ENCODE data around the gene MIS18BP1.
"Not testable (repeated sequence)": the region's sequence is repeated elsewhere in the genome, so short reads cannot be mapped to it uniquely, and the experiment has no call there.

MIS18BP1 gene

DNA sequence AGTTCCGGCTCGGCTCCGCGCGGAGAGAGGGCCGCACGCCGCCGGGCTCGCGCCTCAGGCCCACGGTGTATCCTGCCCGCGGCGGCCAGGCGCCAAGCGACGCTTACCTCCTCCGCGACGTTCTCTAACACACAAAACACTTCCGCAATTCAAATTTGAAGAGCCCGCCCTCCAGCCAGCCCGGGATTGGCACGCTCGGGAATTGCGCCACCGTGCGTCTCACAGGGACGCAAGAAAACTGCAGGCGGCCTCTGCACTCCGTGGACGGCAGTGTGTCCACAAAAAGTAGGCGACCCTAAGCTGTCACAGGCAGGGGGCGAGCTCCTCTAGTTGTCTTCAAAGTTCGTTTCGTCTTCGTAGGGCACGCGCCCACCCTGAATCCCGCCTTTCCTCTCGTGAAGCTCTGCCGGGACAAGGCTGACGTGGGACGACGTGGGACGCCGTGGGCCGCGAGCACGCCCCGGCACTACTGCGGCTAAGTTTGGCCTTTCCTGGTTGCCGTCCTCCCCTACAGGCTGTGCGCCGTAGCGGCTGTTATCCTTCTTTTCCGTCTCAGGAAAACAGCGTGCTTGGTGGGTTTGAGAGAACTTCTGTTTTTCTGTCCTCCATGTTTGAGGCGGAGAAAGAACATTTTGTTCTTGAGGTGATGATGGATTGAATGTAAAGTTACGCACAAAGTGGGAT is at the start of gene MIS18BP1:
TSS of gene MIS18BP1 (minus strand) at position 133 of the 684 bp plus-strand sequence. CDS start 5,916 bp downstream, outside the sequence.
- peak; percentile 92 for DNase-seq (ENCODE audit: low spot score)

DNA sequence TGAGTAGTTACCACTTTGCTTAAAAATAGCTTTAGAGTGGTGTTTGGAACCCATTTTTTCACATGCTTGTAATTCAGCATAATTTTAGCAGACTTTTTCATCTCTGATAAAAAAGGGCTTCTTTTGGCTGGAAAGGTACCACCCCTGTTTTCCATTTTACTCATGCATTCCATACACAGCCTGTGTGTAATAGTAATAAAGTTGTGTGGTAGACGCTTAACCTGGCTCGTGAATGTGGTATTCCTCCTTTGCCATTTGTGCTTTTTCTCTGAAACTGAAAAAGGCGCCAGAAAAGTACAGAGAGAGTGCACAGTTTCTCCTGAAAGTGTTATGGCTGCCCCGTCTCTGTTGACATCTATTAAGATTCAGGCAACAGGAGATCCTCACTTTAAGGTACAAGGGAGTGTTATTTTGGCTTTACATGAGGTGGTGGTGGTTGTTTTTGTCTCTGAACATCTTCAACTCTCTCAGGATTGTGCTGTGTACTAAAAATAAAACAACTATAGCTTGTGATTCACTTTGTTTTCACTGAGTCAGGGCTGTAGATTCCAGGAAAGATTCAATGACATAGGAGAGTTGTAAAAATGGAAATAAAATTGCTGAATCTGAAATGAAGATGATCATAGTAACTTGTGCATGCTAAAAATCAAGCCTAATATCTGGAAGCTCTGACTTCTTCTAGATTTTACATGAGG is 45.6 kb upstream of the MIS18BP1 start:
- DNase-seq (ENCODE audit: low spot score) = no peak

DNA sequence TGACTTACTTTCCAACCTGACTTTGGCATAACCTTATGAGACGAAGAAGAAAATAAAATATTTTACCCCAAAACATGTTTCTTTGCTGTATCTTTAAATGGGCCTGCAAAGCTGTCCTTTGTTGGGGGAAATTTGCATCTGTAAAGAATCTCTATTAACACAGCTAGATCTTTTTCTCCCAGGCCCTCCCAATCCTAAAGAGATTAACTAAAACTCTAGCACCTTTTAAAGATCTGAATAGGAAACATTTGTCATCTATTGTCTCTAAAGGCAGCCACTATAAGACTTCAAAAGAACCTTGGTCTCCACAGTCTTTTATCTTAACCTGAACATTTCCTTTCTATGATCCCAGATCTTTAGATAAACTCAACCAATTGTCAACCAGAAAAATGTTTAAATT is 41.8 kb upstream of the MIS18BP1 start:
- not testable (repeated sequence) for DNase-seq (ENCODE audit: low spot score)

DNA sequence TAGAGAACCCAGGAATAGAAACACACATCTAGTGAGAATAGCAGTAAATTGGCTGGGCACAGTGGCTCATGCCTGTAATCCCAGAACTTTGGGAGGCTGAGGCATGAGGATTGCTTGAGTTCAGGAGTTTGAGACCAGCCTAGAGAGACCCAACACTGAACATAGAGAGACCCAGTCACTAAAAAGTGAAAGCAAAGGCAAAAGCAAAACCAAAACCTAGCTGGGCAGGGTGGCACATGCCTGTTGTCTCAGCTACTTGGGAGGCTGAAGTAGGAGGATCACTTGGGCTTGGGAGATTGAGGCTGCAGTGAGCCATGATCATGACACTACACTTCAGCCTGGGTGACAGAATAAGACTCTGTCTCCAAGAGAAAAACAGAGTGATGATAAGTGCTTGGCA is 37.5 kb upstream of the MIS18BP1 start:
- no peak for DNase-seq (ENCODE audit: low spot score)

DNA sequence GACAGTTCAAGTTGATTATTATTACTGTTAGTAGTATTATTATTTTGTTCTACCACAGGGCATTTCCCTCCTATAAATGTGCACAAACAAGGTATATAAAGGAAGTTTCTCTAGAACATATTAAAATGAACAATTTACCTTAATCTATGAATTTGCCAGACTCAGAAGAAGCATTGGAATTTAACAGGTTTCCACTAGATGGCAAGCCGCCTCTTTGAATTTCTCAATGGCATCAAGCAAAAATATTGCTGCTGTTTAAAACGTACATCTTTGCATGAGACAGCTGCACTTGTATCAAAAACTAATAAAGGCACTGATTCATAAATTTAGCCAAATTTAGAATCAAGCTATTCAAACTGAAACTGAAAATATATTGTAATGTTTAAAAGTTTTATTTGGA is 34.6 kb upstream of the MIS18BP1 start:
- no peak for DNase-seq (ENCODE audit: low spot score)

DNA sequence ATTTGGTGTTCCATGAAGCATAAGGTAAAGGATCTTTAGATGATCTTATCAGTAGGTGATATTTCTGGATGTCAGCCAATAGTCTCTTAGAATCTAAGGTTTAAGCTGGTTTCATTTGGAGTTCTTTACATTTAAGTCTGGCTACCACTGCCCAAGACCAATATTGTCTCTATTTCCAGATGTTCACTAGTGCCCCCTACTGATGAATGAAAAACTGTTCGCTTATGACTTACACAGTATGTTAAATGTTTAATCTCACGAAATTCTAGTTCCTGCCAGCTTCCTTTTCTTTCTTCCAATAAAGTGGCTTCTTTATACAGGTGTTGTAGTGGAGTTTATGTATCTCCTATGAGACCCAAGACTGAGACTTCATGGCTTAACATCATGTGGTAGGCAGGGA is 31.8 kb upstream of the MIS18BP1 start:
- DNase-seq (ENCODE audit: low spot score) = no peak

DNA sequence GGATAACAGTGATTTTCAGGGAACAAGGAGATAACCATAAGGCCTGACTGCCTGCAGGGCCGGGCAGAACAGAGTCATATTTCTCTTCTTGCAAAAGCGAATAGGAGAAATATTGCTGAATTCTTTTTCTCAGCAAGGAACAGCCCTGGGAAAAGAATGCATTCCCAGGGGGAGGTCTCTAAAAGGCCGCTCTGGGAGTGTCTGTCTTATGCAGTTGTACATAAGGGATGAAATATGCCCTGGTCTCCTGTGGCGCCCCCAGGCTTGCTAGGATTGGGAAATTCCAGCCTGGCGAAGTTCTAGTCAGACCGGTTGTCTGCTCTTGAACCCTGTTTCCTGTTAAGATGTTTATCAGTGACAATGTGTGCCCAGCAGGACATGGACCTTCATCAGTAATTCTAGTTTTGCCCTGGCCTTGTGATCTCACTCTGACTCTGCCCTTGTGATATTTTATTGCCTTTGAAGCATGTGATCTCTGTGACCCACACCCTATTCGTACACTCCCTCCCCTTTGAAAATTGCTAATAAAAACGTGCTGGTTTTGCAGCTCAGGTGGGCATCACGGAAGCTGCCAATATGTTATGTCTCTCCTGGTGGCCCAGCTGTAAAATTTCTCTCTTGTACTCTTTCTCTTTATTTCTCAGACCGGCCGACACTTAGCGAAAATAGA is 28.9 kb upstream of the MIS18BP1 start:
- DNase-seq (ENCODE audit: low spot score) = not testable (repeated sequence)

DNA sequence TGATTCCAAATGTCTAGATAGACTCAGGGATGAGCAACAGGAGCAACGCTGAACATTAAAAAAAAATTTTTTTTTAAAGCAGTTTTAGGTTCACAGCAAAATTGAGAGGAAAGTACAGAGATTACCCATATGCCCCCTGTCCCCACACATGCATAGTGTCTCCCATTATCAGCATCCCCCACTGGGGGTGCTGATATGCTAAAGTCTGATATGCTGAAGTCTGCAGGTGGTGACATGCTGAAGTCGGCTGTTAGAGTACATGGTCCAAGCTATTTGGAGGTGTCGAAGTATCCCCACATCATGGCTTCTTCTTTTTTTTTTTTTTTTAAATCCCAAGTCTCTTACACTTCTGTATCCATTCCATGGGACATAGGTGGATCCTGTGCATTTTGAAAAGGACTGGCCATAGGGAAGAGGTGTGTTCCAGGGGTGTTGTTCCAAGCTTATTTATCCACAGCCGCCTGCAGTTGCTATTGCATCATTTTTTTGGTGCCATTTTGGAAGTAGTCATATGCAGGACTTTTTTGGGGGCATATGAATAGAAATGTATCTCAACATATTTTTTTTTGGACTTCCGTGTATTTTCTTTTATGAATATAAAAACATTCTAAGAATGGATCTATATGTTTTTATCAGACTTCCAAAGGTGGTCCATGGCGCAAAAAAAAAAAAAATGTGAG is 19.0 kb upstream of the MIS18BP1 start:
- no peak for DNase-seq (ENCODE audit: low spot score)

DNA sequence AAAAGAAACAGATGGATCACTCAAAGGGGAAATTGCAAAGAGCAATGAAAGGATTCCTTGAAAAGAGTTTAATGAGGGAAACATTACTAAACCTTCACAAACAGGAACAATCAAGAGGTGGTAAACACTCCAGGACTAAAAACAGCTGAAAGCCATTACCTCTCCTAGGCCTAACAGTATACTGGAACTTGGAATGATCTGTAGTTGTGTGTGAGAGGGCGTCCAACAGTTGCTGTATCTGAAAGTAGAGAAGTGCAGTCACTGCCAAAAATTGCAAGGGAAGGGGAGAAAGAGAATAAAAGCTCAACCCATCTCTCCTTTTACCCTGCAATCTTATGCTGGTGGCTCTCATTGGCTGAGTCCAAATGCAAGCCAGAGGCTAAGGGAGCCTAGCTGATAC is 17.0 kb upstream of the MIS18BP1 start:
- DNase-seq (ENCODE audit: low spot score) = no peak

DNA sequence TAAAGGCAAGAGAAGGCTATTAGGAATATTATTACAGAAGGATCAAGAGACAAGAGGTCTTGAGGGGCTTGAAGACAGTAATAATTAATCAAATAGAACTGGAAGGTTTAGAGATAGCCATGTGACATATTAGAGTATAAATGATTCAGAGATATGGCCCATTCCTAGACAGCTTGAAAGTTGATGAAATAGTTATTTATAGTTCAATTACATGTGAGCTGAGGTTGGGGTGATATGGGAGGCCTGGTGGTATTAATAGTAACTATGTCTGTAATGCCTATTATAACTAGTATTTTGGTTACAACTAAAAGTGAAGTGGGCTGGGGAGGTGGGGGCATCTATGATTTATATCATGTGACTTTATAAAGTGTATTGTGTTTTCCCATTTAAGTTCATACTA is 14.1 kb upstream of the MIS18BP1 start:
- no peak for DNase-seq (ENCODE audit: low spot score)

DNA sequence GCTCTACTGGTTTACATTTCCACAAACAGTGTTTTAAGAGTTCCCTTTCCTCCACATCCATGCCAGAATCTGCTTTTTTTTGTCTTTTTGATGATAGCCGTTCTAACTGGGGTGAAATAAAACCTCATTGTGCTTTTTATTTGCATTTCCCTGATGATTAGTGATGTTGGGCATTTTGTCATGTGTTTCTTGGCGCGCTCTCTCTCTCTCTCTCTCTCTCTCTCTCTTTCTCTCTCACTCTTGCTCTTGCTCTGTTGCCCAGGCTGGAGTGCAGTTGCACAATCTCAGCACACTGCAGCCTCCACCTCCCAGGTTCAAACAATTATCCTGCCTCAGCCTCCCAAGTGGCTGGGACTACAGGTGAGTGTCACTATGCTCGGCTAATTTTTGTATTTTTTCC is 9.6 kb upstream of the MIS18BP1 start:
- no peak for DNase-seq (ENCODE audit: low spot score)

DNA sequence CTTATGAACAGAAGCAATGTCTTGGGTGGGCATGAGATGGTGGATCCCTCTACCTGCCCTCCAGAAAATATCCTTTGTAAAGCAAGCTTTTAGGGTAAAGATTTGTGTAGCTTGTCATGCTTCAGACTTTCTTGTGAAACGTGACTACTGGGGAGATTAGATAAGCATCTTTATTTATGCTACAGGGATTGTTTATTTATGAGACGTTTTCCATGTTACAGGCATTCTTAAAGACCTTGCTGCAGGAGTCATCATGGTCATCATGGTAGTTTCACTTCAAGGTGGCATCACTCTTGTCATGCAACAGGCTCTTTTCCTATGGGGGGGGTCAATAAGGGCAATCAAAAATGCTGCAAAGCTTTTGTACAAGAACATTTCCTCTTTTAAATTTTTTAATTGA is 8.2 kb upstream of the MIS18BP1 start:
- no peak for DNase-seq (ENCODE audit: low spot score)

DNA sequence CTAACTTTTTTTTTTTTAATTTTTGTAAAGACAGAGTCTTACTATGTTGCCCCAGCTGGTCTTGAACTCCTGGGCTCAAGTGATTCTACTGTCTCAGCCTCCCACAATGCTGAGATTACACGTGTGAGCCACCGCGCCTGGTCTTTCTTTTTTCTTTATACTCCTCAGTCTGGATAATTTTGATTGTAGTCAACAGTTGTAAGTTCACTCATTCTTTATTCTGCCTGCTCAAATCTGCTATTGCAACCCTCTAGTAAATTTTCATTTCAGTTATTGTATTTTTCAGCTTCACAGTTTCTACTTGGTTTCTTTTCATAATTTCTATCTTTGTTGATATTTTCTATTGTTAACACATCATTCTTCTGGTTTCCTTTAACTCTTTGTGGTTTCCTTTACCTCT is 5.8 kb upstream of the MIS18BP1 start:
- DNase-seq (ENCODE audit: low spot score) = no peak

DNA sequence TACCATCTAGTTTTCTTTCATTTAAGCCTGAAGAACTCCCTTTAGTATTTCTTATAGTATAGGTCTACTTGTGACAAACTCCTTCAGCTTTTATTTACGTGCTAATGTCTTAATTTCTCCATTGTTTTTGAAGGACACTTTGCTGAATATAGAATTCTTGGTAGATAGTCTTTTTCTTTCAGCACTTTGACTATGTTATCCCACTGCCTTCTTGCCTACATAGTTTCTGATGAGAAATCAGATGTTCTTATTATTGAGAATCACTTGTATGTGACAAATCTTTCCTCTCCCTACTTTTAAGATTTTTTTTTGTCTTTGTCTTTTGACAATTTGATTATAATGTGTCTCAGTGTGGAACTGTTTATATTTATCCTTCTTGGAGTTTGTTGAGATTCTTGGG is 5.1 kb upstream of the MIS18BP1 start:
- no peak for DNase-seq (ENCODE audit: low spot score)

DNA sequence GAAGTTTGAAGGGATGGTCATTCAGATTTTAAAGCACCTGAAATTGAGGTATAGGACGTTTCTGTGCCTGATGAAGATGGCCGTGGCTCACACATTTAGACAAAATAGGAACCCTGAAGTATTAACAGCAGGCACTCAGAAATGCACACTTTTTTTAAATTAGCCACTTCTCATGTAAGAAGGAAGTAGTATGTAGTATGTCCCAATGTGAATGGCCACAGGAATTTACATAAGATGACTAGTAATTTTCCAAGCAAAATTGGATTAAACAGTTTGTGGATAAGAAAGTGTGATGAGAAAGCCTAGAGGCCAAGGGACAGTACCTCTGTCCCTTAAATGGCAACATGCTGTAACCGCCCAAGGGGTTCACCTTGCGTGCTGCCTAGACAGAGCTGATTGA is 1.8 kb upstream of the MIS18BP1 start:
- DNase-seq (ENCODE audit: low spot score) = no peak

DNA sequence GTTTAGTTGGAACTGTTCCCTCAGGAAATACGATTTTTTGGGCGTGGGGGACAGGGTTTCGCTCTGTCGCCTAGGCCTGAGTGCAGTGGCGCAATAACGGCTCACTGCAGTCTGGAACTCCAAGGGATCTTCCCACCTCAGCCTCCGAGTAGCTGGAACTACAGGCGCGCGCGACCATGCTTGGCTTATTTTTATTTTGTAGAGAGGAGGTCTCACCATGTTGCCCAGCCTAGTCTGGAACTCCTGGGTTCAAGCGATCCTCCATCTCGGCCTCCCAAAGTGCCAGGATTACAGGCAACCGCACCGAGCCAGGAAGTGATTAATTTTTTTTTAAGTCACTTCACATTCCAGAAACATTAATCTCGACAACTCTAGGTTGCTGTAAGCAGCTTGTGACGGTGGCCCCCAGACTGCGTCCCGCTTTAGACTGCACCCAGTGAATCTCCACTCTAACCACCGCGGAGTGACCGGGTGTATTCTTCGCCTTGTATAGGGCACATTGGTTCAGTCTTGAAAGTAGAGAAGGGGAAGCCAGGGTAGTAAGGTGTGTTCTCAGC is 830 bp upstream of the MIS18BP1 start:
- peak; percentile 12 for DNase-seq (ENCODE audit: low spot score)

DNA sequence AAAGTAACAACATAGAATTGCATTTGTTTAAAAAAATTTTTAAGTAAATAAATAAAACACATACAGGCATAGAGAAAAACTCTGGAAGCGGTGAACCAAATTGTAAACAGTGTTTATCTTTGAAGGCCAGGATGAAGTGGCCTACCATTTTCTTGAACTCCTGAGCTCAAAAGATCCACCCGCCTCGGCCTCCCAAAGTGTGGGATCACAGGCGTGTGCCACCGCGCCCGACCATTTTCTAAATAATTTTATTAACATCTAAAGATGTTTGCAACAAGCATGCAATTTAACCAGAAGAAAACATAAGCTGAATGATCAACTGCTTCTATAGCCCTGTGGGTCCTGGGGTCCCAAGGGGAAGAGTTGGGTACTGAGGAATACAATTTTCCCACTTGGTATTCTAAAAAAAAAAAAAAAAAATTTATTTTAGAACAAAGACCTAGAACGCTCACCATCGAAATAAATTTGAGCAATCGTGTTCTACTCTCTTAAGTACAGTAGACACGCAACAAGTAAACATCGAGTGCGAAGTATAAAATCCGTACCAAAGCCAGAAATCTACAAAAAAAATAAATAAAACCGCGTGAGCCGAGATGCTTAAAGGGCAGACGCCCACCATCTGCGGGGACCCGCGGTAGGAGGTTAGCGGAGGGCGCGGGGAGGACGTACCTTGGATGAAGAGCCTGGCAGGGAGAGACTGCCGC is 484 bp downstream of the MIS18BP1 start:
- DNase-seq (ENCODE audit: low spot score) = no peak

DNA sequence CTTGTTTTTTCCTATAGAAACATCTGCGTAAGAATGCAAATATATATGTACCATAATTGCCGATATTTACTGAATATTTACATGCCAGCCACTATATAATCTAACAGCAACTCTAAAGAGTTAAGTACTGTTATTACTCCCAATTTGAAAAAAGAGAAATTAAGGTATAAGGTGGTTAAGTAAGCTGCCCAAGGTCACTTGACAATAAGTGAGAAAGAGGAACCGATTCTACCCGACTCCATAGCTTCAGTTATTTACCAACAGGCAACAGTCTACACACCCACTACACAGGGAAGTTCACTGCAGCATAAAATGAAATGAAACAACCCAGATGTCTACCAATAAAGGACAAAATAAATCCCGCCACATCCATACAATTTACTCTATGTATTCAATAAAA is 1.1 kb downstream of the MIS18BP1 start:
- DNase-seq (ENCODE audit: low spot score) = peak; percentile 26

DNA sequence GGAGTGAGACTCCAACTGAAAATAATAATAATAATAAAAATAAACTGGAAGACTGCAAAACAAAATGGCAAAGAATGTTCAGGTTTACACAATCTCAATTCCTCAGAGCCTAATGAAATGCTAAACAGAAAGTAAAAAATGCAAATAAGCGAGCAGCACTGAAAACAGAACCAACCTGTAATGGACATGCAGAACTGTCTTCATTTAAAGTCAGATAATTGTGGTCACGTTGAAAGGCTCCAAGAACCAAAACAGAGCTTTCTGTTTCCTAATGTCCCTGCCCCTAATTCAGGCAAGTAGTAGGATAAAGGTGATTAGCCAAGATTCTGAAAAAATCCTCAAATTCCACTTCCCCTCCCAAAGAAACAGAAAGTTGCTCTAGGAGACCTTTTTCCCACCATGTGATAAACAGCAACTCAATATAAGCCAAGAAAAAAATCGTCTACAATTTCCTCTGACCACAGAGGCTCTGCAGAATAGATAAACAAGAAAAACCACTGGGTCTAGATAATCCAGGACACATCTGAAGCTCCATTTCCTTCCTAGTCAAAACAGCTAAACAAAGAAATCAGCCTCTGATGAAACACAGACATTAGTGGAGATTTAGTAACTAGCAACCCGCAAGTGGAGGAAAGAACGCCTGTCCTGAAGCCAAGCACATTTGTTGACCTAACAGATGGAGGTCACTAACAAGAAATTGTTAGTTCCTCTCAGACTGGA is 3.0 kb downstream of the MIS18BP1 start:
- peak; percentile 35 for DNase-seq (ENCODE audit: low spot score)

DNA sequence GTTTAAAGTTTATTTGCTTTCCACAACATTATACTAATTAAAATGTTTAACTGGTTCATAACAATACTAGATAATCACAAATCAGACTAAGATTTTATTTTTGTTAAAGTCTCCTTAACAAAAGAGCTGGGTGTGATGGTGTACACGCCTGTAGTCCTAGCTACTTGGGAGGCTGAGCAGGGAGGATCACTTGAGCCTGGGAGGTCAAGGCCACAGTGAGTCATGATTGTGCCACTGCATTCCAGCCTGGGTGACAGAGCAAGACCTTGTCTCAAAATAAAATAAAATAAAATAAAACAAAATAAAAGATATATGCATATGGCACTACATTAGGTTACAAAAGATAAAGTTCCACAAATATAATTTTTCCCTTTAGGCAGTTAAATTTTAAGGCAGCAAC is 5.6 kb downstream of the MIS18BP1 start:
- no peak for DNase-seq (ENCODE audit: low spot score)

DNA sequence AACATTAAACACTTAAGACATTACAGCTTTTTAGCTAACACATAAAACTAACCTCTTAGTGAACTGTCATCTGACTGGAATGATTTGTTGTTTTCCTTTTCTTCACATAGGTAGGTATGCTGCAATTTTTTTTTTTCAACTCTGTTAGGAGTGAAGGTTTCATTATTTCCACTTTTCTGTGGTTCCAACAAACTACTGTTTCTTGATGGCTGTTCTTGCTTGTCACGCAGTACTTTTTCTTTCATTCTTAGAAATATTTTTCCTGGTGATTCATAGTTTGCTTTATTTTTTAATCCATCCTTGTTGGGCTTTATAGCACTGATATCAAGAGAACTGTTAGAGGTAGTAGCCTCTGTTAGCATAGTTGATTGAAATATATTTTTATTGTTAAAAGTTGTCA is 6.3 kb downstream of the MIS18BP1 start:
- no peak for DNase-seq (ENCODE audit: low spot score)

Measured in globus pallidus (tissue), 1 donor.